Tibial nerve (tissue), 4 donors: ENCODE data around the gene KRT16.

Experiments used
- EP300 ChIP-seq, 2 donors: sonication (generic); formaldehyde crosslinking; IDR thresholded peaks; one replicate each; pipeline ENCODE4 v1.6.1; 2017; ENCODE audit warnings: antibody characterized with exemption in 2 of 2, mild to moderate bottlenecking in 1 of 2
- POLR2A ChIP-seq, 2 donors: fragments of 450-650 bp; IDR thresholded peaks; one replicate each; pipeline ENCODE4 v1.6.1; 2017; ENCODE audit warnings: antibody characterized with exemption in 2 of 2, mild to moderate bottlenecking in 2 of 2, moderate library complexity in 2 of 2
- TF ChIP-seq, protein P1 (sequence below), 5 experiments: fragments of 200-600 bp in 3 of 5; fragments of 450-650 bp in 2 of 5; sonication (generic) in 3 of 5; IDR thresholded peaks; one replicate each; pipeline ENCODE4 v1.5.1; 2016 to 2019; ENCODE audit warnings: antibody characterized with exemption in 5 of 5, mild to moderate bottlenecking in 3 of 5, moderate library complexity in 2 of 5

DNA sequence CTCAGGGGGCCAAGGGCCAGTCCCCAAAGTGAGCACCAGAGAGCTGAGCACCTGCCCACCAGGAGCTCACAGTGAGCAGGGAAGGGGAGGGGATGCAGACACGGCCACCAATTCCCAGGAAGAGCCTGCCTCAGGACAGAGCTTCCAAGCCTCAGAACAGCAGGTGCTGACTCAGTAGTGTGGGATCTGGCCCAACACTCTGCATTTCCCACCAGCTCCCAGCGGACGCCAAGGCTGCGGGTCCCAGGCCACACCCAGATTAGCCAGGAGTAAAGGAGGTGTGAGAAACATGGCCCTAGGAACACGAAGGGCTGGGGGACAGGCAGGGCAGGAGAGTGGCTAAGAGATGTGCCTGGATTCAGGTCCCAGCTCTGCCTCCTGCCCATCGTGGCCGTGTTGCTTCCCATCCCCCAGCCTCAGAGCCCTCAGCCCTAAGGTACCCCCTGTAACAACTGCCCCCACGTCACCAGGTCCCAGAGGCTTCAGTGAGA, 47.7 kb upstream of the KRT16 start:
- TF ChIP-seq, protein P1, sequence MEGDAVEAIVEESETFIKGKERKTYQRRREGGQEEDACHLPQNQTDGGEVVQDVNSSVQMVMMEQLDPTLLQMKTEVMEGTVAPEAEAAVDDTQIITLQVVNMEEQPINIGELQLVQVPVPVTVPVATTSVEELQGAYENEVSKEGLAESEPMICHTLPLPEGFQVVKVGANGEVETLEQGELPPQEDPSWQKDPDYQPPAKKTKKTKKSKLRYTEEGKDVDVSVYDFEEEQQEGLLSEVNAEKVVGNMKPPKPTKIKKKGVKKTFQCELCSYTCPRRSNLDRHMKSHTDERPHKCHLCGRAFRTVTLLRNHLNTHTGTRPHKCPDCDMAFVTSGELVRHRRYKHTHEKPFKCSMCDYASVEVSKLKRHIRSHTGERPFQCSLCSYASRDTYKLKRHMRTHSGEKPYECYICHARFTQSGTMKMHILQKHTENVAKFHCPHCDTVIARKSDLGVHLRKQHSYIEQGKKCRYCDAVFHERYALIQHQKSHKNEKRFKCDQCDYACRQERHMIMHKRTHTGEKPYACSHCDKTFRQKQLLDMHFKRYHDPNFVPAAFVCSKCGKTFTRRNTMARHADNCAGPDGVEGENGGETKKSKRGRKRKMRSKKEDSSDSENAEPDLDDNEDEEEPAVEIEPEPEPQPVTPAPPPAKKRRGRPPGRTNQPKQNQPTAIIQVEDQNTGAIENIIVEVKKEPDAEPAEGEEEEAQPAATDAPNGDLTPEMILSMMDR (IDR thresholded peaks at IDR 0.05): no peak
- TF ChIP-seq EP300 (IDR thresholded peaks at IDR 0.05): no peak
- no peak for TF ChIP-seq POLR2A (IDR thresholded peaks at IDR 0.05)
